Epithelial cell of esophagus (primary cell): ENCODE data around the gene NBAS.

Experiments
- DNase-seq: peaks from one replicate; pipeline ENCODE4 v3.0.0; 2010; ENCODE audit warnings: low read depth
- H3K4me3 ChIP-seq: 2 replicates; pipeline ENCODE4 v1.5.1; 2011; ENCODE audit warnings: mild to moderate bottlenecking, low read length, control low read depth
- TF ChIP-seq, protein P1 (sequence below): IDR thresholded peaks from 2 replicates; pipeline ENCODE4 v1.5.1; 2011; ENCODE audit warnings: low read depth, mild to moderate bottlenecking, low read length, control low read depth, inconsistent platforms; ENCODE audit not compliant: insufficient read depth; ENCODE audit errors: missing control alignments

The NBAS gene

DNA sequence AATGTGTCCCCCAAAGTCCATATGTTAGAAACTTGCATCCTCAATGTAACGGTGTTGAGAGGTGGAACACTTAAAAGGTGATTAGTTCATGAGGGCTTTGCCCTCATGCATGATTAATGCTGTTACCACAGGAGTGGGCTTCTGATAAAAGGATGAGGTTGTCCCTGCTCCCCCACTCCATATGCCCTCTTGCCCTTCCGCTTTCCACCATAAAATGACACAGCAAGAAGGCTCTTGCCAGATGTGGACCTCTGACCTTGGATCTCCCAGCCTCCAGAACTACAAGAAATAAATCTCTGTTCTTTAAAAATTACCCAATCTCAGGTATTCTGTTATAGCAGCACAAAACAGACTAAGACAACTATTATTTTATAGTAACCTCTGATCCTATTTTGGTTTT lies 412.1 kb downstream of the NBAS start:
- H3K4me3 ChIP-seq: no peak overlapping the region
- no peak for DNase-seq
- TF ChIP-seq, protein P1, sequence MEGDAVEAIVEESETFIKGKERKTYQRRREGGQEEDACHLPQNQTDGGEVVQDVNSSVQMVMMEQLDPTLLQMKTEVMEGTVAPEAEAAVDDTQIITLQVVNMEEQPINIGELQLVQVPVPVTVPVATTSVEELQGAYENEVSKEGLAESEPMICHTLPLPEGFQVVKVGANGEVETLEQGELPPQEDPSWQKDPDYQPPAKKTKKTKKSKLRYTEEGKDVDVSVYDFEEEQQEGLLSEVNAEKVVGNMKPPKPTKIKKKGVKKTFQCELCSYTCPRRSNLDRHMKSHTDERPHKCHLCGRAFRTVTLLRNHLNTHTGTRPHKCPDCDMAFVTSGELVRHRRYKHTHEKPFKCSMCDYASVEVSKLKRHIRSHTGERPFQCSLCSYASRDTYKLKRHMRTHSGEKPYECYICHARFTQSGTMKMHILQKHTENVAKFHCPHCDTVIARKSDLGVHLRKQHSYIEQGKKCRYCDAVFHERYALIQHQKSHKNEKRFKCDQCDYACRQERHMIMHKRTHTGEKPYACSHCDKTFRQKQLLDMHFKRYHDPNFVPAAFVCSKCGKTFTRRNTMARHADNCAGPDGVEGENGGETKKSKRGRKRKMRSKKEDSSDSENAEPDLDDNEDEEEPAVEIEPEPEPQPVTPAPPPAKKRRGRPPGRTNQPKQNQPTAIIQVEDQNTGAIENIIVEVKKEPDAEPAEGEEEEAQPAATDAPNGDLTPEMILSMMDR: no peak

DNA sequence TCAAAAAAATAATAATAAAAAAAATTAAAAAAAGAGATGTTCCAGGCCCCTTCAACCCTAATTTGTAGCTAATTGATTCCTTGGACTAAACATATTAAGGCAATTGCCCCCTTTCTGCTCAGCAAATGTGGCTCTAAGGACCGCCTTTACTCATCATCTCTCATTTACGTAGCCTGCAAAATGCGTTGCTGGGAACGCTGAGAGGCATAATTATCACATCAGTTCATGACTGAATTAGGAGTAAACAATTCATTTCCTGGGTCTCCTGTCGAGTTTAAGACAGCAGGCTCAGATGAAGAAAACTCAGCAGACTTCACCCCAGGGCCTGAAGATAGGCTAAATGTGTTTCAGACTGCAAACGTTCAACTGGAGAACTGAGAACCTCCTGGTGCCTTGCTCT lies 413.5 kb downstream of the NBAS start:
- TF ChIP-seq, protein P1: no peak
- no peak for DNase-seq

DNA sequence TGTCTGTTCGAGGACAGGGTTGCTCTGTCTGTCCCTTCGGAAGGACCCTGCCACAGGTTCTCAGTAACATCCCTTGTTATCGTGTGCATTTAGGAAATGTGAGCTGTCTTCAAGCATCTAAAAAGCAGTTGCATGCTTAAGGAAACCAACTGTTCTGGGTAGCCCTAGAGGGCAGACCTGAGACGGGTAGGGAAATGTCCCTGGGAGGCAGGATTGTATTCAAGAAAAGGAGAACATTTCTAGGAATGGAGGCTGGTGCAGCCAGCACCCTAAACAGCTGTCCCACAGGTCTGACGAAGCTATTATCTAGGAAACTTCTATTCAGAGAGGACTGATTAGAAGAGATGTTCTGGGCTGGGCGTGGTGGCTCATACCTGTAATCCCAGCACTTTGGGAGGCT lies 414.2 kb downstream of the NBAS start:
- no peak overlapping the region for H3K4me3 ChIP-seq
- no peak for DNase-seq
- TF ChIP-seq, protein P1: no peak

More for the DNA sequence above, 413.5 kb downstream of the NBAS start:
- H3K4me3 ChIP-seq: no peak overlapping the region

DNA sequence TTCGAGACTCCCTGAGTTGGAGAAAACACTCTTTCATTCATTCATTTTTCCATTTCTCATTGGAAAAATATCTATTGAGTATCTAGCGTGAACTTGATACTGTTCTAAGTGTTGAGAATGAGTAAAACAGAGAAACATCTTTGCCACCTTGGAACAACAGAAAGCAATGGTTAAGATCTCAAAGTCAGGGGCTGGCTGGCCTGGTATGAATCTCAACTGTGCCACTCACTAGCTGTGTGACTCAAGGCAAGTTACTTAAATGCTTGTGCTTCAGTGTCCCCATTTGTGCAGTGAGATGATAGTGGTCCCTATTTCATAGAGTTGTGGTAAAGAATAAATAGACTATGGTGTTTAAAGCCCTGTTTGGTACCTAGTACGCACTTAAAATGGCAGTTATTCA lies 415.2 kb downstream of the NBAS start:
- no peak overlapping the region for H3K4me3 ChIP-seq
- TF ChIP-seq, protein P1: no peak
- DNase-seq: no peak

DNA sequence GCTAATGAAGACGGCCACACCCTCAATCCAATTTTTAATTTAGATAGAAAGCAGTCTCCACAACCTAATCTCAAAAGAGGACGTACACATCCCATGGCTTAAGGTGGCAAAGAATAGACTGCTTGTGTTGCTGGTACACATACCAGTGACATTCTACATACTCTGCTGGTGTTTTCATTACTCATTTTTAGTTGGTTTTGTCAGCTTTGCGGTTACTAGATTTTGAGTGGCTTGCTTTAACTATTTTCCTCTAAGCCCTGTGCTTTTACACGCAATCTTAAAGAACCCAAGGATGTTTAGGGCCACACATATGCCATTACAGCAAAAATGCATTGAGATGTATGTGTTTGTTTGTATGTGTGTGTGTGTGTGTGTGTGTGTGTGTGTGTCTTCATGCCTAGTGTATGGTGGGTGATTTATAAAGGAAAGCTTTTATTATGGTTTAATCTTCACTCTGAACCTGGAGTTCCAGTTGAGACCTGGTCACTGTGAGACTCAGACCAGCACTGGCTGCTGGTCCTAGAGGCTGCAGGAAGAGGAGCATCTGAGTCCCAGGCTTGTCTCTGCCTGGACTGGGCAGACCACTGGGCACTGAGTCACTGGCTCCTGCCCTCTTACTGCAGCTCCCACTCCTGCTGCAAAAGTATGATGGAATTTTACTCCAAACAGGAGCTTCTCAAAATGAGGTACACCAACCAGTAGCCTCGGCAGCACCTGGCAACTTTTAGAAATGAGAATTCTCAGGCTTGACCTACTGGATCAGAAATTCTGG lies 415.9 kb downstream of the NBAS start:
- H3K4me3 ChIP-seq: no peak overlapping the region
- TF ChIP-seq, protein P1: no peak
- DNase-seq: no peak

DNA sequence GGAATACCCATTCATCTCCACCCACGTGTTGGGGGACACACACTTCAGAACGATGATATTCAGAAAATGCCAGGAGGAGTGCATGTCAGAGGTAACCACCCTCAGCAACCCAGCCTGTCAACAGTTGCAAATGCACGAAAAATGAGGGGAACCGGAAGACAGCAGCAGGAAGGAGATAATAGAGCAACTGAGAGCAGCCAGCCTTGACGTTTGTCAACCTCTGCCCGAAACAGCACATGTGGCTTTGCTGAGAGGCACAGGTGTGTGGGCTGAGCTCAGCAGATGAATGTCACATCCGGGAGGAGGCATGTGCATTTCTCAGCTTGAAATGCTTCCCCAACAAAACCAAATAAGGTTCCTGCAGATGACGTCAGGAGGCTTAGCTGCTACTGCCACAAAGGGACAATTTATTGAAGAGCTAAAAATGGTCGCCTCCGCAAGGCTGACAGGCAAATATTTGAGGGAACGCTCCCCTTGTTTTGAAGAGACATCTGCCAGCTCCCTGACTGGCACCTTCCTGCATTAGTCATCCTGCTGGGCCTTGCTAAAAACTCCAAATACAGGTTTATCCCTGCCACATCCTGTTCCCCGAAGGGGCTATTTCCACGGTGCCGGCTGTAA lies 419.0 kb downstream of the NBAS start:
- peak; percentile 67 for DNase-seq
- H3K4me3 ChIP-seq: no peak overlapping the region
- TF ChIP-seq, protein P1: no peak
